ENCODE results near the gene MALSU1. TPM values are rescaled to one million over a fixed set of nuclear protein-coding genes. Genes with fewer than 3 reads are reported as not detected.

The MALSU1 gene
- total RNA-seq, 2 donors from 2014 or later, result 6.3 to 57.9 TPM

- no peak overlapping the region for H3K27ac ChIP-seq
- no peak for DNase-seq
- no peak for ATAC-seq
- H3K36me3 ChIP-seq (replicated peaks in 1 of 2; ENCODE audit: insufficient read depth in 1 of 2, low read depth in 2 of 2), result no peaks in the 10 kb centered on the region
- WGBS, 2 donors, result 91 to 94% methylated on average over 4 of the region's 4 CpGs
- H3K4me3 ChIP-seq, result no peak overlapping the region
- no peaks in the 10 kb centered on the region for H3K9me3 ChIP-seq
- no peaks in the 10 kb centered on the region for H3K4me1 ChIP-seq
- no peak for TF ChIP-seq POLR2A (IDR thresholded peaks at IDR 0.05)
- TF ChIP-seq CTCF (IDR thresholded peaks at IDR 0.05), result no peak
- intact Hi-C loops (cut with DNase I), result no loop called here
- no peaks in the 10 kb centered on the region for H3K27me3 ChIP-seq
Measured at GRCh38 chr7:23283086-23283485, 16.1 kb upstream of the MALSU1 start.

- TF ChIP-seq CTCF (IDR thresholded peaks at IDR 0.05), result no peak
- no peak for TF ChIP-seq POLR2A (IDR thresholded peaks at IDR 0.05)
- ATAC-seq, result no peak
- Histone ChIP-seq H3K36me3 (replicated peaks in 1 of 2; ENCODE audit: insufficient read depth in 1 of 2, low read depth in 2 of 2) (no peaks in the 10 kb centered on the region), H3K4me3 (no peak overlapping the region), H3K4me1 (no peaks in the 10 kb centered on the region), H3K27me3 (no peaks in the 10 kb centered on the region), H3K9me3 (no peaks in the 10 kb centered on the region), H3K27ac (no peak overlapping the region)
- DNase-seq, result no peak
- intact Hi-C loops (cut with DNase I), result no loop called here
- 76 to 88% methylated on average over 2 of the region's 2 CpGs for WGBS, 2 donors
Measured at GRCh38 chr7:23284871-23285270, 14.3 kb upstream of the MALSU1 start.

GRCh38 chr7:23285657-23286646, 13.2 kb upstream of the MALSU1 start:
- no peaks in the 10 kb centered on the region for H3K27me3 ChIP-seq
- no peaks in the 10 kb centered on the region for H3K9me3 ChIP-seq
- DNase-seq (no peak), ATAC-seq (no peak)
- no peak overlapping the region for H3K27ac ChIP-seq
- no peak overlapping the region for H3K4me3 ChIP-seq
- 77 to 80% methylated on average over 17 to 18 of the region's 18 CpGs for WGBS, 2 donors
- no peaks in the 10 kb centered on the region for H3K36me3 ChIP-seq (replicated peaks in 1 of 2; ENCODE audit: insufficient read depth in 1 of 2, low read depth in 2 of 2)
- H3K4me1 ChIP-seq, result no peaks in the 10 kb centered on the region
- TF ChIP-seq POLR2A (IDR thresholded peaks at IDR 0.05), result no peak
- TF ChIP-seq CTCF (IDR thresholded peaks at IDR 0.05), result no peak
- intact Hi-C loops (cut with DNase I), result no loop called here

GRCh38 chr7:23287612-23288011, 11.5 kb upstream of the MALSU1 start:
- no peak overlapping the region for H3K27ac ChIP-seq
- no peak for DNase-seq
- ATAC-seq, result no peak
- no peaks in the 10 kb centered on the region for H3K36me3 ChIP-seq (replicated peaks in 1 of 2; ENCODE audit: insufficient read depth in 1 of 2, low read depth in 2 of 2)
- TF ChIP-seq CTCF (IDR thresholded peaks at IDR 0.05), result no peak
- H3K4me1 ChIP-seq, result peaks cover 10% of the 10 kb centered on the region
- 86 to 92% methylated on average over 5 of the region's 5 CpGs for WGBS, 2 donors
- H3K9me3 ChIP-seq, result no peaks in the 10 kb centered on the region
- intact Hi-C loops (cut with DNase I), result no loop called here
- no peak overlapping the region for H3K4me3 ChIP-seq
- H3K27me3 ChIP-seq, result no peaks in the 10 kb centered on the region

- Histone ChIP-seq H3K36me3 (replicated peaks in 1 of 2; ENCODE audit: insufficient read depth in 1 of 2, low read depth in 2 of 2) (no peaks in the 10 kb centered on the region), H3K27ac (no peak overlapping the region), H3K27me3 (no peaks in the 10 kb centered on the region), H3K9me3 (no peaks in the 10 kb centered on the region), H3K4me1 (peaks cover 15% of the 10 kb centered on the region), H3K4me3 (no peak overlapping the region)
- WGBS, 2 donors, result 89 to 92% methylated on average over 9 of the region's 9 CpGs
- TF ChIP-seq POLR2A (IDR thresholded peaks at IDR 0.05) (no peak), CTCF (IDR thresholded peaks at IDR 0.05) (no peak)
- no peak for ATAC-seq
- intact Hi-C loops (cut with DNase I), result no loop called here
- no peak for DNase-seq
Measured at GRCh38 chr7:23290993-23291392, 8.1 kb upstream of the MALSU1 start.

Data from body of pancreas (tissue), 4 donors.